ENCODE results near the gene MDGA2. TPM values are rescaled to one million over a fixed set of nuclear protein-coding genes. Genes with fewer than 3 reads are reported as not detected.

The MDGA2 gene
- total and polyA plus RNA-seq, 2 of the 4 experiments (the other 2 are of a cell fraction), result 0.02 TPM; not detected in 1

GRCh38 chr14:47674543-47675465 is 601 bp downstream of the MDGA2 start:
- peak overlapping the region; percentile 67 for H2AFZ ChIP-seq (replicated peaks; ENCODE audit: low read length, poor library complexity)
- H3K4ac ChIP-seq (ENCODE audit: low read depth, low read length), result no peak overlapping the region
- H3K4me2 ChIP-seq (ENCODE audit: low read depth, low read length), result no peak overlapping the region
- no peak for DNase-seq
- TF ChIP-seq MAZ (IDR thresholded peaks at IDR 0.05; ENCODE audit: borderline replicate concordance, low read depth, low read length), result no peak
- TF ChIP-seq RCOR1 (IDR thresholded peaks at IDR 0.05; ENCODE audit: insufficient replicate concordance, low read length), result no peak
- TF ChIP-seq POLR2A (IDR thresholded peaks at IDR 0.05; ENCODE audit: low read depth, low read length), result no peak
- no peak for TF ChIP-seq FOS (IDR thresholded peaks at IDR 0.05; ENCODE audit: low read depth, low read length)
- TF ChIP-seq CTCF (conservative IDR thresholded peaks at IDR 0.05; ENCODE audit: low read depth, low read length), result no peak
- TF ChIP-seq BHLHE40 (IDR thresholded peaks at IDR 0.05; ENCODE audit: low read depth, low read length), result no peak
- TF ChIP-seq SMC3 (IDR thresholded peaks at IDR 0.05; ENCODE audit: low read depth, low read length), result no peak
- no peak for TF ChIP-seq ELK1 (IDR thresholded peaks at IDR 0.05; ENCODE audit: borderline replicate concordance, low read depth, low read length)
- TF ChIP-seq CHD1 (IDR thresholded peaks at IDR 0.05; ENCODE audit: low read depth, low read length), result no peak
- no peak for TF ChIP-seq CEBPB (IDR thresholded peaks at IDR 0.05; ENCODE audit: low read depth, low read length)
- TF ChIP-seq RFX5 (IDR thresholded peaks at IDR 0.05; ENCODE audit: low read depth, low read length), result no peak
- TF ChIP-seq RAD21 (IDR thresholded peaks at IDR 0.05; ENCODE audit: low read length), result no peak
- CTCF ChIA-PET, result no interaction called here
- no peak overlapping the region for H2BK120ac ChIP-seq (ENCODE audit: low read depth, low read length)
- intact Hi-C loops (cut with micrococcal nuclease) (no loop called here), in situ Hi-C loops (cut with MboI; ENCODE audit: low sequenced_read_pairs) (no loop called here), dilution Hi-C loops (cut with HindIII; ENCODE audit: low sequenced_read_pairs, unreplicated experiment) (no loop called here)
- no peaks in the 10 kb centered on the region for H3K9me1 ChIP-seq (ENCODE audit: insufficient read depth, low read length)
- no peak overlapping the region for H3K27ac ChIP-seq (ENCODE audit: insufficient read depth, low read length)
- H3K4me1 ChIP-seq (ENCODE audit: control insufficient read depth, insufficient read depth, low read length), result no peaks in the 10 kb centered on the region
- no peak overlapping the region for H4K8ac ChIP-seq (ENCODE audit: low read depth in 2 of 2, low read length in 2 of 2)
- H2BK15ac ChIP-seq (ENCODE audit: low read depth, low read length), result no peak overlapping the region
- no peak overlapping the region for H3K14ac ChIP-seq (replicated peaks; ENCODE audit: low read depth, low read length)
- no peaks in the 10 kb centered on the region for H3K79me1 ChIP-seq (ENCODE audit: low read depth in 1 of 2, low read length in 2 of 2)
- no peak overlapping the region for H2BK5ac ChIP-seq (ENCODE audit: low read depth, low read length, poor library complexity, severe bottlenecking)
- no peaks in the 10 kb centered on the region for H3K9me3 ChIP-seq (ENCODE audit: control insufficient read depth, insufficient read depth, low read length)
- WGBS, 2 experiments (ENCODE audit: extremely low coverage in 2 of 2, insufficient read length in 1 of 2), result 3% methylated on average over 33 of the region's 81 CpGs; no CpG with 5 or more reads in 1 of the 2 experiments
- no peak overlapping the region for H3K4me3 ChIP-seq (ENCODE audit: insufficient read depth, low read depth, low read length)
- no peak overlapping the region for H2AK9ac ChIP-seq (replicated peaks; ENCODE audit: low read depth, low read length, poor library complexity)
- H3K9ac ChIP-seq (ENCODE audit: low read depth, low read length), result no peak overlapping the region
- H2BK20ac ChIP-seq (ENCODE audit: low read depth, low read length), result no peak overlapping the region
- no peak overlapping the region for H3K56ac ChIP-seq (ENCODE audit: extremely low read depth, insufficient read depth, low read length)
- no TSS peak for BruUV-seq (replicated peaks)
- H4K5ac ChIP-seq (ENCODE audit: low read depth, low read length), result no peak overlapping the region
- POLR2A ChIA-PET (ENCODE audit: unreplicated experiment), result no interaction called here
- no peaks in the 10 kb centered on the region for H4K20me1 ChIP-seq (ENCODE audit: insufficient read depth, low read length)
- no peak for ATAC-seq (ENCODE audit: low read depth)
- no peak overlapping the region for H3K18ac ChIP-seq (ENCODE audit: low read depth, low read length)
- no peak overlapping the region for H4K91ac ChIP-seq (ENCODE audit: insufficient read depth, low read depth, low read length)
- H3K36me3 ChIP-seq (ENCODE audit: control insufficient read depth, insufficient read depth, low read length), result no peaks in the 10 kb centered on the region
- H3K23ac ChIP-seq (ENCODE audit: low read depth, low read length), result no peak overlapping the region
- H3K27me3 ChIP-seq (ENCODE audit: control insufficient read depth, insufficient read depth, low read length), result peaks cover 11% of the 10 kb centered on the region; the same call in 1 of the 2 replicates
- no peak overlapping the region for H2AK5ac ChIP-seq (ENCODE audit: low read depth, low read length)

Data from IMR-90 (cell line).